HG02840 (cell line): ENCODE measurements around the gene CEBPZOS.

Source experiments
- ATAC-seq: cut with Tn5 transposase; IDR thresholded peaks from one replicate; pipeline ENCODE4 v1.9.1; 2021; ENCODE audit warnings: mild to moderate bottlenecking, moderate library complexity, moderate number of reproducible peaks; ENCODE audit not compliant: unreplicated experiment, low FRiP score

CEBPZOS gene

GRCh38 chr2:37231241-37232130, 35.2 kb downstream of the CEBPZOS start, which contains the start of the genes CEBPZ and NDUFAF7:
Gene CEBPZ (minus strand): TSS chr2:37231596. CDS start chr2:37231567, 29 bp downstream.
Gene NDUFAF7 (plus strand): TSS chr2:37231658. CDS start chr2:37231706, 48 bp downstream.
- peak; percentile 96 for ATAC-seq

GRCh38 chr2:37232131-37232933, 36.0 kb downstream of the CEBPZOS start:
- no peak for ATAC-seq

- ATAC-seq = no peak
Measured at GRCh38 chr2:37243435-37243834, 47.1 kb downstream of the CEBPZOS start.

- ATAC-seq = no peak
Measured at GRCh38 chr2:37244017-37244416, 47.7 kb downstream of the CEBPZOS start.

GRCh38 chr2:37244755-37245154, 48.5 kb downstream of the CEBPZOS start:
- no peak for ATAC-seq

GRCh38 chr2:37246205-37246604, 49.9 kb downstream of the CEBPZOS start:
- no peak for ATAC-seq

- no peak for ATAC-seq
Measured at GRCh38 chr2:37250869-37251740, 54.8 kb downstream of the CEBPZOS start.
